ENCODE measurements around the gene TNFRSF14. TPM values are rescaled to one million over a fixed set of nuclear protein-coding genes. Genes with fewer than 3 reads are reported as not detected.

The TNFRSF14 gene
- total RNA-seq, 1 experiment from 2014 or later, result 1.5 TPM

- Histone ChIP-seq H3K4me1 (no peaks in the 10 kb centered on the region), H3K4me3 (ENCODE audit: low read depth, low read length) (no peak overlapping the region), H3K36me3 (ENCODE audit: control insufficient read depth, insufficient read depth, low read length) (no peaks in the 10 kb centered on the region), H3K9me3 (no peaks in the 10 kb centered on the region), H3K27me3 (replicated peaks; ENCODE audit: control insufficient read depth, insufficient read depth, low read length) (no peaks in the 10 kb centered on the region)
- BruUV-seq (replicated peaks), result no TSS peak
- POLR2A ChIA-PET, result no interaction called here
- intact Hi-C loops (cut with micrococcal nuclease; ENCODE audit: unreplicated experiment), result no loop called here
- Mint-ChIP-seq H3K4me1 (ENCODE audit: low read depth, unreplicated experiment) (no peaks in the 10 kb centered on the region), H3K36me3 (ENCODE audit: insufficient read depth, unreplicated experiment) (peaks cover 6% of the 10 kb centered on the region), H3K4me3 (ENCODE audit: unreplicated experiment) (no peak overlapping the region), H3K9me3 (ENCODE audit: unreplicated experiment) (no peaks in the 10 kb centered on the region), H3K27ac (ENCODE audit: unreplicated experiment) (no peak overlapping the region), H3K27me3 (ENCODE audit: insufficient read depth, unreplicated experiment) (no peaks in the 10 kb centered on the region)
- DNase-seq, result no peak
- no peak for TF ChIP-seq CTCF (IDR thresholded peaks at IDR 0.05; ENCODE audit: insufficient read depth in 1 of 2, low read depth in 1 of 2, low read length in 1 of 2, severe bottlenecking in 1 of 2, unreplicated experiment in 1 of 2)
- CTCF ChIA-PET, result no interaction called here
Measured at GRCh38 chr1:2520806-2521205, 35.4 kb upstream of the TNFRSF14 start.

DNA sequence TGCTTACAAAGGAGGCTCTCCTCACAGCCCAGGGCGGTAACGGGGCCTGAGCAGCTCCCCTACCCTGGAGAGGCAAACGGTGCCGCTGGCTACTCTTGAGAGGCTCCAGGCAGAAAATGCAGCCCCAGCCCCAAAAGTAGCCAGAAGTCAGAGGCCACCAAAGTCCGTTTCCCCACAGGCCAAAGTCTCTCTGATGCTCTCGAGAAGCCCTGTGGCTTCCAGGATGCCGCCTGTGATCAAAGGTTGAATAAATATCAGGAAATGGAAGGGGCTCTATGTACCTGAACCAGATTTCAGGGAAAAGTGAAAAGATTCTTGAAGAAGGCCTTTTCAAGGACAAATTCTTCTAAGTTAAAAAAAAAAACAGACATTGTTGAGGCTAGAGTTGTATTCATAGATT is 33.9 kb upstream of the TNFRSF14 start:
- H3K27ac Mint-ChIP-seq (ENCODE audit: unreplicated experiment), result no peak overlapping the region
- H3K36me3 Mint-ChIP-seq (ENCODE audit: insufficient read depth, unreplicated experiment), result peaks cover 6% of the 10 kb centered on the region
- BruUV-seq (replicated peaks), result no TSS peak
- Histone ChIP-seq H3K36me3 (ENCODE audit: control insufficient read depth, insufficient read depth, low read length) (no peaks in the 10 kb centered on the region), H3K4me1 (0 out of 2 replicates have a peak, but pooled peaks cover 3% of the 10 kb centered on the region), H3K4me3 (ENCODE audit: low read depth, low read length) (no peak overlapping the region), H3K27me3 (replicated peaks; ENCODE audit: control insufficient read depth, insufficient read depth, low read length) (no peaks in the 10 kb centered on the region), H3K9me3 (no peaks in the 10 kb centered on the region)
- peaks cover 4% of the 10 kb centered on the region for H3K27me3 Mint-ChIP-seq (ENCODE audit: insufficient read depth, unreplicated experiment)
- H3K4me3 Mint-ChIP-seq (ENCODE audit: unreplicated experiment), result no peak overlapping the region
- no peak for TF ChIP-seq CTCF (IDR thresholded peaks at IDR 0.05; ENCODE audit: insufficient read depth in 1 of 2, low read depth in 1 of 2, low read length in 1 of 2, severe bottlenecking in 1 of 2, unreplicated experiment in 1 of 2)
- POLR2A ChIA-PET, result no interaction called here
- no peak for DNase-seq
- no peaks in the 10 kb centered on the region for H3K9me3 Mint-ChIP-seq (ENCODE audit: unreplicated experiment)
- CTCF ChIA-PET, result no interaction called here
- H3K4me1 Mint-ChIP-seq (ENCODE audit: low read depth, unreplicated experiment), result no peaks in the 10 kb centered on the region
- intact Hi-C loops (cut with micrococcal nuclease; ENCODE audit: unreplicated experiment), result no loop called here

DNA sequence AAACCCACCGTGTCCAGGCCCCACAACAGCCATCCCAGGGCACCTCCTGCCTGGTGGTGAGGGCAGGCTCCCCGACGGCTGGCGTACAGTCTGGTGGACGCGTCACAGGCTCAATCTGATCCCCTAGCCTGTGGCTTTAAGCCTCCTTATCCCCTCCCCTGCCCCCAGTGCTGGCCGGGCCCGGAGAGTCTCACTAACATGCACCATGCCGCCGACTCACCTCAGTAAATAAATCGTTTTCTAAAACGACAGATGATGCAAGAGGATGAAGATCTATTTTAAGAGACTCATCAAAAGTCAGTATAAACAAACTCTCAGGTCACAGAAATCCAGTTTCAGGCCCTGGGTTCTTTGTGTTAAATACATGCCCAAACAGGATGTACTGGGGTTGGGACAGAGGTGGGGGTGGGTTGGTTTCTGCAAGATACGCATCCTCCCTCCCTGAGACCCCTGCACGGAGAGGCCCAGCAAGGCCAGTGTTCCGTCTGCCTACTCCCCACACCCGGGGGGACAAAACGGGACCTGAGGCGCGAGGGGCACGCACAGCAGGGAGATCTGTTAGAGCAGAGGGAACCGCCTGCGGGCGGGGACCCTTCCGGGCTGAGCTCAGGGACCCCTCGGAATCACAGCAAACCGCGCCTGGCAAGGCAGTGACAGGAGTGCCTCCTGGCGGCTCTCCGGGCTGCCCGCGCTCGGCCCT is 32.8 kb upstream of the TNFRSF14 start:
- Histone ChIP-seq H3K4me3 (ENCODE audit: low read depth, low read length) (no peak overlapping the region), H3K36me3 (ENCODE audit: control insufficient read depth, insufficient read depth, low read length) (no peaks in the 10 kb centered on the region), H3K9me3 (no peaks in the 10 kb centered on the region), H3K27me3 (replicated peaks; ENCODE audit: control insufficient read depth, insufficient read depth, low read length) (no peaks in the 10 kb centered on the region), H3K4me1 (0 out of 2 replicates have a peak, but pooled peaks cover 3% of the 10 kb centered on the region)
- ChIA-PET CTCF (no interaction called here), POLR2A (no interaction called here)
- BruUV-seq (replicated peaks), result no TSS peak
- DNase-seq, result no peak
- H3K27ac Mint-ChIP-seq (ENCODE audit: unreplicated experiment), result no peak overlapping the region
- intact Hi-C loops (cut with micrococcal nuclease; ENCODE audit: unreplicated experiment), result no loop called here
- H3K4me3 Mint-ChIP-seq (ENCODE audit: unreplicated experiment), result no peak overlapping the region
- TF ChIP-seq CTCF (IDR thresholded peaks at IDR 0.05; ENCODE audit: insufficient read depth in 1 of 2, low read depth in 1 of 2, low read length in 1 of 2, severe bottlenecking in 1 of 2, unreplicated experiment in 1 of 2), result no peak
- H3K36me3 Mint-ChIP-seq (ENCODE audit: insufficient read depth, unreplicated experiment), result peaks cover 6% of the 10 kb centered on the region
- H3K9me3 Mint-ChIP-seq (ENCODE audit: unreplicated experiment), result no peaks in the 10 kb centered on the region
- peaks cover 4% of the 10 kb centered on the region for H3K27me3 Mint-ChIP-seq (ENCODE audit: insufficient read depth, unreplicated experiment)
- no peaks in the 10 kb centered on the region for H3K4me1 Mint-ChIP-seq (ENCODE audit: low read depth, unreplicated experiment)

Measured in Caco-2 (cell line).